HEK293T (cell line): ENCODE measurements around the gene PROSER2.

Source experiments
- ELF4 ChIP-seq: fragments of 450-650 bp; IDR thresholded peaks from 2 replicates; pipeline ENCODE4 v1.6.1; 2017; ENCODE audit warnings: antibody characterized with exemption
- FOXA1 ChIP-seq: fragments of 450-650 bp; IDR thresholded peaks from 2 replicates; pipeline ENCODE4 v1.6.1; 2016; ENCODE audit warnings: mild to moderate bottlenecking
- HDGF ChIP-seq: fragments of 450-650 bp; IDR thresholded peaks from 2 replicates; pipeline ENCODE4 v1.6.1; 2017; ENCODE audit warnings: antibody characterized with exemption, borderline replicate concordance
- L3MBTL2 ChIP-seq: fragments of 450-650 bp; conservative IDR thresholded peaks from 2 replicates; pipeline ENCODE4 v1.6.1; 2016; ENCODE audit warnings: mild to moderate bottlenecking
- LEF1 ChIP-seq: fragments of 450-650 bp; IDR thresholded peaks from 2 replicates; pipeline ENCODE4 v1.6.1; 2017; ENCODE audit warnings: mild to moderate bottlenecking, borderline replicate concordance
- SP1 ChIP-seq: fragments of 450-650 bp; IDR thresholded peaks from 2 replicates; pipeline ENCODE4 v1.6.1; 2017
- TARDBP ChIP-seq: fragments of 450-650 bp; IDR thresholded peaks from 2 replicates; pipeline ENCODE4 v1.6.1; 2016
- ZNF384 ChIP-seq: fragments of 450-650 bp; IDR thresholded peaks from 2 replicates; pipeline ENCODE4 v1.6.1; 2016

- TF ChIP-seq TARDBP (no peak), LEF1 (no peak), ELF4 (no peak), HDGF (no peak), SP1 (no peak), L3MBTL2 (no peak), ZNF384 (no peak), FOXA1 (no peak)
These were observed 85.8 kb downstream of the PROSER2 start for GRCh38 chr10:11908991-11909390.
